Gastrocnemius medialis (tissue), 4 donors: Measurements from ENCODE around the gene CACNA1A.

ENCODE experiments used
- CTCF ChIP-seq, 5 experiments: fragments of 450-650 bp in 3 of 5; fragments of 200-600 bp in 2 of 5; sonication (generic) in 2 of 5; IDR thresholded peaks in 4 of 5; conservative IDR thresholded peaks in 1 of 5; 1 replicate in 4 of 5; 2 replicates in 1 of 5; pipeline ENCODE4 v1.5.1; 2016 to 2019; ENCODE audit warnings: antibody characterized with exemption in 5 of 5, mild to moderate bottlenecking in 3 of 5, moderate library complexity in 3 of 5
- POLR2A ChIP-seq, 2 donors: fragments of 450-650 bp; IDR thresholded peaks; one replicate each; pipeline ENCODE4 v1.6.1; 2017; ENCODE audit warnings: antibody characterized with exemption in 2 of 2, mild to moderate bottlenecking in 2 of 2, moderate library complexity in 2 of 2

GRCh38 chr19:13228561-13228960 lies 277.7 kb downstream of the CACNA1A start:
- TF ChIP-seq CTCF (IDR thresholded peaks at IDR 0.05 in 4 of 5, conservative IDR thresholded peaks at IDR 0.05 in 1 of 5) (no peak), POLR2A (IDR thresholded peaks at IDR 0.05) (no peak)
